Stimulated activated CD8-positive, alpha-beta memory T cell treated with anti-CD3 and anti-CD28 coated beads, Interleukin-4, amount 100 ng/mL, for 4 hours (primary cell): ENCODE results near the gene XRCC6.
A peak's percentile ranks its signal among the peaks of the same experiment; 100 is the strongest.
"Not testable (repeated sequence)": the region's sequence is repeated elsewhere in the genome, so short reads cannot be mapped to it uniquely, and the experiment has no call there.

ENCODE experiments used
- DNase-seq, 2 donors: peaks; one replicate each; pipeline ENCODE4 v3.0.0-alpha.2; 2020; ENCODE audit warnings: low read depth in 2 of 2, low spot score in 1 of 2

The XRCC6 gene

DNA sequence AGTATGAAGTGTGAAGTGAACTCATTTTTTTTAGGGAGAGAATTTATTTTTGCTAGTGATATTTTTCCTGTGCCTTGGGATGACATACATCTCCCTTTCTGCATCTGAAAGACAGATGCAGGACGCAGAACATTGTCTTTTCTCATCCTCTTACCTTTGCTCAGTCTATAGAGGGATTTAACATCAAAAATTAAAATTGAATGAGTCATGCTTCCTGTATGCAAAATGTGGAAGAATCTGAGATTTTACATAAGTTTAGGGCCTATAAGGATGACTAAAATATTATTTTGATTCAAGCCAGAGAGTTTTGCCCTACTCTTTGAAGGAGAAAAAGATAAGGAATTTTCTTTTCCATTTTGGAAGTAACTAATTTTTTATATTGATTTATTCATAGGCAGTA is 27.3 kb downstream of the XRCC6 start:
- no peak for DNase-seq

DNA sequence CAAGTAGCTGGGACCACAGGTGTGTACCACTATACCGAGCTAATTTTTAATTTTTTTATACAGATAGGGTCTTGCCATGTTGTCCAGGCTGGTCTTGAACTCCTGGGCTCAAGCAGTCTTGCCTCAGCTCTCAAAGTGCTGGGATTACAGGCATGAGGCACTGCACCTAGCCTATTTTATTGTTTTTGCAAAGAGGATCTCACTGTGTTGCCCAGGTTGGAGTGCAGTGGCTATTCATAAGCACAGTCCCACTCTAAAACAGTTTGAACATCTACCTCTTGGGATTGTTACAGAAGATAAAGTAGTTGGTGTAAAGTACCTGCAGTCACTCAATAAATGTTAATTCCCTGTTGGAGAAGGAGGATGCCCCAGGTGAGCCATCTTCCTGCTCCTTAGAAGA is 29.1 kb downstream of the XRCC6 start:
- no peak for DNase-seq

DNA sequence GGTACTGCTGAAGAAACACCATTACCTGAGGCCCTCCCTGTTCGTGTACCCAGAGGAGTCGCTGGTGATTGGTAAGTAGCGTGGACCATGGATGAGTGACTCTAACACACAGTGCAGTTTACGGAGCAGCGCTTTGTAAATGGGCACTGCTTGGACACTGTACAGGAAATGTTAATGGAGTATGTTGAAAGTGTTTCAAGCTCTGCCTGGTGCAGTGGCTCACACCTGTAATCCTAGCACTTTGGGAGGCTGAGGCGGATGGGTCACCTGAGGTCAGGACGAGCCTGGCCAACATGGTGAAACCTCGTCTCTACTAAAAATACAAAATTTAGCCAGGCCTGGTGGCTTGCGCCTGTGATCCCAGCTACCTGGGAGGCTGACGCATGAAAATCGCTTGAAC is 29.7 kb downstream of the XRCC6 start:
- DNase-seq: no peak

DNA sequence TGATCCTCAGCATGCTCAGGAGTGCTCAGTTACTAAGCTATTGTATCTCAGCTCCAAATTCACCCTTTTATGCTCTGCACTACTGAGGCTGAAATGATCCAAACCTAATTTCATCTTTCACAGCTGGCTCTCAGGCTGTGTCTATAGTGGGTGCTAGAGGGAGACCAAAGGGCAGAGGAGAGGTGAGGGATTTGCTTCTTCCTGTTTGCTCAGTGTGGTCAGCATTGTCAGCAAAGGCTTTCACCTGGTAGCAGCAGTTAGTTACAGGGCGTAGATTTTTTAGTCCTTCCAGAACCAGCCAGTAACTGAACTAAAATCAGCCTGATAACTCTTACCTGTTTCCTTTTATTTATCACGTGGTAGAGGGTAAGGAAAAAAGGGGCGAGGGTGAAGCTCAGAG is 33.2 kb downstream of the XRCC6 start:
- no peak for DNase-seq

DNA sequence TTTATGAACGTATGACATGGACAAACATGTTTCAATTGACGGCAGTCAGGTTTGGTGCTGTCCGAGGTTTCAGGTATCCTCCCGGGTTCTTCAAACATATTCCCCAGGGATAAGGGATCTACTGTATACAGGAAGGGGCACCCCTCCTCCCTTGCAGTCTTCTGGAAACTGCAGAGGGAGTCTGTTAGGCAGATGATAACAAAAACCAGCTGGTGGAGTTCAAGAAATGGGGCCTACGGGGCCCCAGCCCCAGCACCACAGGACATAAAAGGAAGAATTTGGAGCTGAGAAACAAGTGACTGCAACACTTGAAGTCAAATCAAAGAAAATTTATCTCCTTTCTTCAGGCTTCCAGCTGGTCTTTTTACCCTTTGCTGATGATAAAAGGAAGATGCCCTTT is 35.5 kb downstream of the XRCC6 start:
- DNase-seq: no peak

DNA sequence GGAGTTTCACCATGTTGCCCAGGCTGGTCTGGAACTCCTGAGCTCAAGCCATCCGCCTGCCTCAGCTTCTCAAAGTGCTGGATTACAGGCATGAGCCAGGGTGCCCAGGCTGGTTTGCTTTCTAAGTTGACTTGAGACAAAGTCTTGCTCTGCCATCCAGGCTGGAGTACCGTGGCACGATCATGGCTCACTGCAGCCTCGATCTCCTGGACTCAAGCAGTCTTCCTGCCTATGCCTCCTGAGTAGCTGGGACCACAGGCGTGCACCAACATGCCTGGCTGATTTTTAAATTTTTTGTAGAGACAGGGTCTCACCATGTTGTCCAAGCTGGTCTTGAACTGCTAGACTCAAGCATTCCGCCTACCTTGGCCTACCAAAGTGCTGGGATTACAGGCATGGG is 36.6 kb downstream of the XRCC6 start:
- no peak for DNase-seq

DNA sequence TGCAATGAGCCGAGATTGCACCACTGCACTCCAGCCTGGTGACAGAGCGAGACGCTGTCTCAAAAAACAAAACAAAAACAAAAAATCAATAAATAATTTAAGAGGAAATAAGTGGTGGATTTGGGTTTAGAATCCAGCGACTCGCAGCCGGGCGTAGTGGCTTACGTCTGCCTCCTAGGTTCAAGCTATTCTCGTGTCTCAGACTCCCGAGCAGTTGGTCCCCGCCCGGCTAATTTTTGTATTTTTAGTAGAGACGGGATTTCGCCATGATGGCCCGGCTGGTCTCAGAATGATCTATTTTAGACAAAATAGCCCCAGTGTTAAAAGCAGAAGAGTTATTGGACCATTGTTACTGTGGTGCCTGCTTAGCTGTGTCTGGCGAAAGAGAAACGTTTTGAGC is 37.8 kb downstream of the XRCC6 start:
- DNase-seq: no peak

DNA sequence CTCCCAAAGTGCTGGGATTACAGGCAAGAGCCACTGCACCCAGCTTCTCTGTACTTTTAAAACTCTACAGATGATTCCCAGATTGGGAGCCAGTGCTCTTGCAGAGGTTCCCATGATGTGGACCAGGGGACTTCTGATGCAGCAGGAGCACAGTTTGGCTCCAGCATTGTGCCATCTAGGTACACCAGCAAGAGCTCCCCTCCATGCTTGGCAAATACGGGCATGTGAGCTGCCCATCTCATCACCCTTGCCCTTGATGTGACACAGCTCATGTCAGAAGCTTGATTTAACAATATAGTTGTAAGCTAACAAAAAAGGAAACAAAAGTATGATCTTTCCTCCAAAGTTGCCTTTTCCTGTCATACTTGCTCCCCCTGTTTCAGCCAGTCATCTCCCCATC is 38.8 kb downstream of the XRCC6 start:
- no peak for DNase-seq

DNA sequence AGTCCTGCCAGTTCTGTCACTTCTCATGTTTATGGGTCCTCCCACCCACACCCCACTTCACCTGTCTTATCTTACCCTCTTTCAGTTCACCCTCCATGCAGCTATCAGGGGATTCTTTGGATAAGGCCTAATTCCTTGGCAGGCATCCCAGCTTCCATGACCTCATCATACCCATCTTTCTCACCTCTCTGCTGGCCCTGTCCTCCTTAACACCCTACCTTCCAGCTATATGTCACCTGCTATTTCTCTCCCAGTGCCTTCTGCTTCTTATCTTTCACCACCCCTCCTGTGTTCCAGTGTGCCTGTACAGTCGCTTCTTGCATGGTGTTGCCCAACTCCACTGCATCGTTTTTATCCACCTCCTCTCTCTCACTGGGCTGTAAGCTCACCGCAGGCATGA is 39.3 kb downstream of the XRCC6 start:
- no peak for DNase-seq

DNA sequence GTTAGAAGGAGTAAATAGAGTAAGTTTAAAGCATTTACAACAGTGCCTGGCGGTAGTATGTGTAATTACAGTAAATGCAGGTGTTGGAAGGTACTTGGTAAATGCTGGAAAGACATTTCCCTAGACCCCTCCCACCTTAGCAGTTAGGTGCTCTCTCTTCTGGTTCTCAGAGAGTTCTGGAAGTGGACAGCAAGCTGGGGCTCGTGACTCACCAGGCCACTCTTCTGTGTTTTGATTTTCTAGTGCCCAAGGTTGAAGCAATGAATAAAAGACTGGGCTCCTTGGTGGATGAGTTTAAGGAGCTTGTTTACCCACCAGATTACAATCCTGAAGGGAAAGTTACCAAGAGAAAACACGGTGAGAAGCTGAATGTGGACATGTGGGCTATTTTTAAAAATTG is 40.0 kb downstream of the XRCC6 start:
- DNase-seq: no peak

DNA sequence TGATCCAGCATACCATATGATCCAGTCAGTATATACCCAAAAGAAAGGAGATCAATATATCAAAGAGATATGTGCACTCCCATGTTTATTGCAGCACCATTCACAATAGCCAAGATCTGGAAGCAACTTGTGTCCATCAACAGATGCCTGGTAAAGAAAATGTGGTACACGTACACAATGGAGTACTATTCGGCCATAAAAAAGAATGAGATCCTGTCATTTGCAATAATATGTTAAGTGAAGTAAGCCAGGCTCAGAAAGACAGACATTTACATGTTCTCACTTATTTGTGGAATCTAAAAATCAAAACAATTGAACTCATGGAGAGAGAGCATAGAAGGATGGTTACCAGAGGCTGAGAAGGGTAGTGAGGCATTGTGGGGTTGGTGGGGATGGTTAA is 40.6 kb downstream of the XRCC6 start:
- DNase-seq: no peak

DNA sequence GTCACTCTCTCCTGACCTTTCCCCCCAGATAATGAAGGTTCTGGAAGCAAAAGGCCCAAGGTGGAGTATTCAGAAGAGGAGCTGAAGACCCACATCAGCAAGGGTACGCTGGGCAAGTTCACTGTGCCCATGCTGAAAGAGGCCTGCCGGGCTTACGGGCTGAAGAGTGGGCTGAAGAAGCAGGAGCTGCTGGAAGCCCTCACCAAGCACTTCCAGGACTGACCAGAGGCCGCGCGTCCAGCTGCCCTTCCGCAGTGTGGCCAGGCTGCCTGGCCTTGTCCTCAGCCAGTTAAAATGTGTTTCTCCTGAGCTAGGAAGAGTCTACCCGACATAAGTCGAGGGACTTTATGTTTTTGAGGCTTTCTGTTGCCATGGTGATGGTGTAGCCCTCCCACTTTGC is 42.5 kb downstream of the XRCC6 start:
- not testable (repeated sequence) for DNase-seq

DNA sequence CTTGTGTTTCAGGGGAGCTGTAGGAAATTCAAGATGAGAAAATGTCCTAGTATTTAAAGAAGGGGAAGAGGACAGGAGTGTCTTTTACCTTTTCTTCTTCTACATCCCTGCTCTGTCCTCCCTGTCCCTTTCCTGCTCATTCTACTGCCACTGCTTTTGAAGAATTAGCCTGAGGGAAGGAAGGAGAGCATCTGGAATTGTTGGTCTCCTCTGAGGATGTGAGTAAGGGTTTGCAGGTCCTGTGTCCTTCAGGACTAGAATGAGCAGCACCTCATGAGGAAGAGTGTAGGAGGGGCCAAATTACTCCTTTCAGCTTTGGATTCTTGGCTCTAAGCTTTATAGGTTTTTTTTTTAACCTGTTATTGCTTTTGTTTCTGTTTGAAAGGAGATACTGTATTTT is 43.4 kb downstream of the XRCC6 start:
- DNase-seq: no peak

DNA sequence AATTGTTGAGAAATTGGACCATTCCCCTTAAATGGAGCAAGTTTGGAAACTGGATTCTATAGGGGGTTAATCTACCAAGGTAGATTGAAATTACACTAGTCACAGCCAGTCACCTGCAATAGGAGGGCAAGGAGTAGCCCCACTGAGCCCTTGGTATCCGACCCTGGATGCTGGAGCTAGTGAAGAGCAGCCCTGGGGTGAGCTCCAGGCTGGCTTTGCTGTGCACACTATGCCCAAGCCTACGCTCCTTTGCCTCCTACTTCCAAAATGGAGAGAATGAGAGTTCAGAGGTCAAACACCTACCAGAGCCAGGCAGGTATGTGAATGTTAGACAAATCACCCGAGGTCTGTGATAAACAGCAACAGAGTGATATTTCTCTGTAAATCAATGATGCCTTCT is 43.9 kb downstream of the XRCC6 start:
- no peak for DNase-seq

DNA sequence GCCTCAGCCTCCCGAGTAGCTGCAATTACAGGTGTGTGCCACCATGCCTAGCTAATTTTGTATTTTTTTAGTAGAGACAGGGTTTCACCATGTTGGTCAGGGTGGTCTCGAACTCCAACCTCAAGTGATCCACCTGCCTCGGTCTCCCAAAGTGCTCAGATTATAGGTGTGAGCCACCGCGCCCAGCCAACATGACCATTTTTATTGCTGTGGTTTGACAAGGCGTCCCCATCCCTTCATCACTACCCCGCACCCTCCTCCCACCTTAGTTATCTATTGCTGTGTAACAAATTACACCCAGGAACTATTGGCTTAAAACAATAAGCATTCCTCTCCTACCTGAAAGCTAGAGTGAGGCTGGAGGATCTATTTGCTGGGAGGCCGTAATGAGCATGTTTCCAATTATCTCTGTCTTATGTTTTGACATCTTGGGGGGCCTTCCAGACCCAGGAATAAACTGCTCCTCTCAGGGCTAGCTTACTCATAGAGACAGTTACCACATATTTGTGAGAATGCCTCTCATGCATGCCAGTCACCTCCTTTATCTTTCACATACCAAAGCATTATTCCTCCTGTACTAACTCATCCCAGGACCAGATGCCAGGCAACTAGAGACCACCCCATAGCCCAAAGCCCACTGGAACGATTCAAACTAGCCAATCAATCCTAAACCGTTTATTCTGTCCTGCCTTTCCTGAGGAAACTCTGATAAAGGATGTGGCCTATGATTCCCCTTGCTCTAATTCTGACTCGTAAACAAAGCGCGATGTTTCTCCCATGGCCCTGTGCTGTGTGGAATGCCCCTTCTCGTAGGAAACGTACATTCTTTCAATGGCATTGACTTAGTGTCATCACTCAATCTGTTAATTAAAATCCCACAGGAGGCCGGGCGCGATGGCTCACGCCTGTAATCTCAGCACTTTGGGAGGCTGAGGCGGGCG is 48.1 kb downstream of the XRCC6 start:
- no peak for DNase-seq

DNA sequence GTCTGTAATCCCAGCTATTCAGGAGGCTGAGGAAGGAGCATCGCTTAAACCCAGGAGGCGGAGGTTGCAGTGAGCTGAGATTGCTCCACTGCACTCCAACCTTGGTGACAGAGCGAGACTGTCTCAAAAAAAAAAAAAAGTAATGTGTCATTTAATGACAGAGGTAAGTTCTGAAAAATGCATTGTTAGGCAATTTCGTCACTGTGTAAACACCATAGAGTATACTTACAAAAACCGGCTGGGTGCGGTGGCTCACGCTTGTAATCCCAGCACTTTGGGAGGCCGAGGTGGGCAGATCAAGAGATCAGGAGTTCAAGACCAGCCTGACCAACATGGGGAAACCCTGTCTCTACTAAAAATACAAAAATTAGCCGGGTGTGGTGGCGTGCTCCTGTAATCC is 51.0 kb downstream of the XRCC6 start:
- not testable (repeated sequence) for DNase-seq

DNA sequence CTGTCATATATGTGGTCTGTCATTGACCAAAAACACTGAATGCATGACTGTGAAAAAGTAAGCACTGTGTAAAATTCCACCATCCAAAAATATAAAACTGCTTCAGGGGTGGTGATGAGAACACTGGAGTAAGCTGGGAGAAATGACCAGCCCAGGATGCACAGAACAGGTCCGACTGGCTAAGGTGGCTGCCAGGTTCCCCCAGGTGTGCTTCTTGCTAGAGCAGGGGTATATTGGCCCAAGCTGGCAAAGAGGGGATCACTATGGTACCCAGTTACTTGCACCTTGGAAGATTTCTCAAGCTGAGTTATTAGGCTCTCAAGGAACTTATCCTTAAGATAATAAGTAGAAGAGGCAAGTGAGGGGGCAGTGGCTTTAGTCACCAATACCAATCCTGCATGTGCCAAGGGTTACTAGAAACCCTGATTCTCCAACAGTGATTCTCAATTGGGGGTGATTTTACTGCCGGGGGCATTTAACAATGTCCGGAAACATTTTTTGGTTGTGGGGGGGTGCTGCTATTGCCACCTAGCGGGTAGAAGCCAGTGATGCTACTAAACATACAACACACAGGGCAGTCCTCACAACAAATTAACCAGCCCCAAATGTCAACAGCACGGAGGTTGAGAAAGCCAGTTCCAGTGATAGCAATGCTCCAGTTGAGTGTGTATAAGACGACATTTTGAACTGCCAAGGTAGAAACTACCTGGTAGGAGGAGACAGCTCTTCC is 51.9 kb downstream of the XRCC6 start:
- DNase-seq: no peak

DNA sequence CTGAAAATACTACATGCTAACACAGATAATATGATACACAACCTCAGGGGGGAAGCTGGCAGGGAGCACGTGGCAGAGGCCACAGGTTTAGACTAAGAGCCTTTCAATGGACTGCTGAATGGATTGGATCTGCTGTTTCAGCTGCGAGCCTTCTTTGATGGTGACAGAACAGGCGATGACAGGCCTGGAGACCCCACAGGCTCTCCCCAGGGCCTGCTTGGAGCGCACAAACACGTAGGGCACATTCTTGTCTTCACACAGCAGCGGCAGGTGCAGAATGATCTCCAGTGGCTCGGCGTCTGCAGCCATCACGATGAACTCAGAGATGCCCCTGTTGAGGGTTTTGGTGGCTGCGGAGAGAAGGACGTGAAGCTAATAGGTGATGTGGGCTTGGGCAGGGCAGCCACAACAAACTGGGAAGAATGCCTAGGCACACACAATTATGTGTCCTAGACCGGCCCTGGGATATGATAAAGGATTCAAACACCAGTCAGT is 53.8 kb downstream of the XRCC6 start:
- no peak for DNase-seq

DNA sequence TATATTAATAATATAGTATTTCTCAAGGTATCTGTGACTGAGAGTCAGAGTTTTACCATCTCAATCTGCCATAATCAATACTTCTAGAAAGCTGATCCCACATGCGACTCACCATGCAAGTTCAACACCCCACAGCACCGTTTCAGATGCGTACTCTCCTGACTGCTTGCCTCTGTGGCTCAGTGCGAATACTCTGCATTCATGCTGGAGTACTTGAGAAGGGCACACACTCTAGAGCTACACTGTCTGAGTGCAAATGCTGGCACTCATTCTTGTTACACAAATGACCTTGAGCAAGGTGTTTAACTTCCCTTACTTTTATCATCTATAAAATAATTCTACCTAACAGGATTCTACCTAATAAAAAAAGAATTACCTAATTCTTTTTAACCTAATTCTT is 55.0 kb downstream of the XRCC6 start:
- no peak for DNase-seq

DNA sequence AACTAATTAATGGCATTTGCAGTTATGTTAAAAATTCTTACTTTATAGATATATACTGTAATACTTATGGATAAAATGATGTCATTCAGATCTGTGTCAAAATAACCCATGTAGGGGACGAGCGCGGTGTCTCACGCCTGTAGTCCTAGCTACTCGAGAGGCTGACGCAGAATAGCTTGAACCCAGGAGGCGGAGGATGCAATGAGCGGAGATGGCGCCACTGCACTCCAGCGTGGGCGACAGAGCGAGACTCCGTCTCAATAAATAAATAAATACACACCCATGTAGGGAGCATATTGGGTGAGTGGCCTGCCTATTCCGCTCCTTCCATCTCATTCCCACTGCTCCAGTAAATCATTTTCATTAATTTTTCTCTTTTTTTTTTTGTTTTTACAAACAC is 60.5 kb downstream of the XRCC6 start:
- DNase-seq: no peak

DNA sequence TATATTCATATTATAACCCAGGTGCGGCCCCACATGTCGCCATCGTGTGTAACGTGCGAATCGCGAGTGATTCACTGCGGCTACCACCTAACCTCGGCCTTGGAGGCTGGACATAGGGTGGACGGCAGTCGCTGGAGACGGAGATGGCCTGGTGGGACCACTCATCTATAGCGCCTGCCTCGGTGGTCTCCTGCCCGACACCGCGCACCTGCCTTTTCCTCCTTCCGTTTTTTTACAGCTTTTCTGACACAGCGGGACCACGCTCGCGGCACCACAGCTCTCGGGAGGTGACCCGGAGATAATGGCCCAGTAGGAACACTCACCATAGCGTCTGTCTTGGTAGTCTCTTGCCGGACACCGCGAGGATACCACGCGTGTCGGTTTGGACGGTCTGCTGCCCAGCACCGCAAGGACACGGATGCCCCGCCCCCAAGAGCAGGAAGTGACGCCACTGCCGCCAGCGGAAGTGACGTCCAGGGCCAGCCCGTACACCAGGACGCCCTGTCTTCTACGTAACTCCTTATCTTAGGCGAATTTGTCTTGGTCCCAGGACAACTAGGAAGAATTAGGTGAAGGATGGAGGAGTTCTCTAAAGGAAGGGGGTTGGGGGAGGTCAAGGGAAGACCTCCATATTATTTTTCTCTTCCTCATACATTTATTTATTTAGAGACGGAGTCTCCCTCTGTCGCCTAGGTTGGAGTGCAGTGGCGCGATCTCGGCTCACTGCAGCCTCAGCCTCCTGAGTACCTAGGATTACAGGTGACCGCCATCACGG is 61.1 kb downstream of the XRCC6 start:
- peak; percentile 69 to 70 for DNase-seq

DNA sequence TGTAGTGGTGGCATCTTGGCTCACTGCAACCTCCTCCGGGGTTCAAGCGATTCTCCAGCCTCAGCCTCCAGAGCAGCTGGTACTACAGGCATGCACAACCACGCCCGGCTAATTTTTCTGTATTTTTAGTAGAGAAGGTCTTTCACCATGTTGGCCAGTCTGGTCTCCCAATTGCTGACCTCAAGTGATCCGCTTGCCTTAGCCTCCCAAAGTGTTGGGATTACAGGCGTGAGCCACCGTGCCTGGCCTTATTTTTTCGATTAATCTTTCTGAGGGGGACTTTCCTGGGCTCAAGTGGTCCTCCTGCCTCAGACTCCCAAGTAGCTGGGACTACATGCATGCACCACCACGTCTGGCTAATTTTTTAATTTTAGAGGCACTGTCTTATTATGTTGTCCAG is 62.0 kb downstream of the XRCC6 start:
- DNase-seq: no peak
